HEK293 (cell line): ENCODE data around the gene GPR89B.

ENCODE experiments used
- CTCF ChIA-PET: fragments of 350-600 bp; formaldehyde crosslinking; extraction: SDS; loops from one replicate; lab custom pipeline; 2021; ENCODE audit warnings: antibody characterized with exemption; lab: Yijun Ruan, JAX
- POLR2A ChIA-PET: fragments of 300-600 bp; formaldehyde crosslinking; extraction: SDS; loops from one replicate; lab custom pipeline; 2020; ENCODE audit warnings: antibody characterized with exemption, inconsistent platforms; lab: Yijun Ruan, JAX
- H3K27ac ChIP-seq: fragments of 200-500 bp; sonication (Bioruptor generic); 2 replicates; pipeline ENCODE4 v1.5.1; 2014; ENCODE audit warnings: low read depth, low read length, control low read depth, inconsistent platforms; ENCODE audit errors: extremely low read depth
- H3K36me3 ChIP-seq, 2 experiments: fragments of 200-500 bp in 1 of 2; sonication (Bioruptor generic) in 1 of 2; 1 replicate in 1 of 2; 2 replicates in 1 of 2; pipeline ENCODE4 v1.5.1; 2014 to 2017; ENCODE audit warnings: inconsistent platforms in 2 of 2, low read length in 2 of 2; ENCODE audit not compliant: control insufficient read depth in 2 of 2, insufficient read depth in 1 of 2
- H3K4me1 ChIP-seq: fragments of 200-500 bp; sonication (Bioruptor generic); 2 replicates; pipeline ENCODE4 v1.5.1; 2014; ENCODE audit warnings: mild to moderate bottlenecking, low read length, inconsistent platforms; ENCODE audit not compliant: control insufficient read depth, insufficient read depth
- H3K4me3 ChIP-seq: 2 replicates; pipeline ENCODE4 v1.5.1; 2011; ENCODE audit warnings: low read depth, mild to moderate bottlenecking, control low read depth, low read length, moderate library complexity
- H3K9me3 ChIP-seq: fragments of 200-500 bp; sonication (Bioruptor generic); 2 replicates; pipeline ENCODE4 v1.5.1; 2014; ENCODE audit warnings: low read depth, low read length, inconsistent platforms; ENCODE audit not compliant: control insufficient read depth, insufficient read depth
- BCL11A ChIP-seq: fragments of 450-650 bp; formaldehyde crosslinking; IDR thresholded peaks from 2 replicates; pipeline ENCODE4 v1.5.1; 2016; ENCODE audit warnings: low read depth, missing biosample characterization, missing genetic modification characterization
- FEZF1 ChIP-seq: fragments of 450-650 bp; formaldehyde crosslinking; IDR thresholded peaks from 2 replicates; pipeline ENCODE4 v1.5.1; 2016; ENCODE audit warnings: missing biosample characterization, missing genetic modification characterization
- GLI2 ChIP-seq: fragments of 450-650 bp; formaldehyde crosslinking; IDR thresholded peaks from 2 replicates; pipeline ENCODE4; 2017; ENCODE audit warnings: missing biosample characterization, missing genetic modification characterization, low read depth, borderline replicate concordance
- SCRT1 ChIP-seq: fragments of 450-650 bp; formaldehyde crosslinking; IDR thresholded peaks from 2 replicates; pipeline ENCODE4 v1.5.1; 2016; ENCODE audit warnings: missing biosample characterization, missing genetic modification characterization, borderline replicate concordance
- SP3 ChIP-seq: fragments of 450-650 bp; formaldehyde crosslinking; IDR thresholded peaks from 2 replicates; pipeline ENCODE4 v1.5.1; 2016; ENCODE audit warnings: missing biosample characterization, missing genetic modification characterization
- ZBTB21 ChIP-seq: fragments of 450-650 bp; formaldehyde crosslinking; IDR thresholded peaks from 2 replicates; pipeline ENCODE4 v1.5.1; 2017; ENCODE audit warnings: missing biosample characterization, missing genetic modification characterization
- ZBTB8A ChIP-seq: fragments of 450-650 bp; formaldehyde crosslinking; IDR thresholded peaks from 2 replicates; pipeline ENCODE4 v1.5.1; 2016; ENCODE audit warnings: missing biosample characterization, missing genetic modification characterization
- ZEB2 ChIP-seq: fragments of 450-650 bp; formaldehyde crosslinking; IDR thresholded peaks from 2 replicates; pipeline ENCODE4 v1.5.1; 2016; ENCODE audit warnings: missing biosample characterization, missing genetic modification characterization
- ZNF10 ChIP-seq: fragments of 450-650 bp; formaldehyde crosslinking; IDR thresholded peaks from 2 replicates; pipeline ENCODE4 v1.5.1; 2017; ENCODE audit warnings: missing biosample characterization, missing genetic modification characterization
- ZNF132 ChIP-seq: fragments of 450-650 bp; formaldehyde crosslinking; IDR thresholded peaks from 2 replicates; pipeline ENCODE4 v1.5.1; 2017; ENCODE audit warnings: missing biosample characterization, missing genetic modification characterization, borderline replicate concordance
- ZNF133 ChIP-seq: fragments of 450-650 bp; formaldehyde crosslinking; IDR thresholded peaks from 2 replicates; pipeline ENCODE4 v1.5.1; 2016; ENCODE audit warnings: missing biosample characterization, missing genetic modification characterization
- ZNF146 ChIP-seq: fragments of 450-650 bp; formaldehyde crosslinking; IDR thresholded peaks from 2 replicates; pipeline ENCODE4 v1.5.1; 2016; ENCODE audit warnings: missing biosample characterization, missing genetic modification characterization
- ZNF239 ChIP-seq: fragments of 450-650 bp; formaldehyde crosslinking; IDR thresholded peaks from 2 replicates; pipeline ENCODE4 v1.5.1; 2016; ENCODE audit warnings: missing biosample characterization, missing genetic modification characterization
- ZNF335 ChIP-seq: fragments of 450-650 bp; formaldehyde crosslinking; conservative IDR thresholded peaks from 2 replicates; pipeline ENCODE4 v1.5.1; 2016; ENCODE audit warnings: missing biosample characterization, missing genetic modification characterization
- ZNF366 ChIP-seq: fragments of 450-650 bp; formaldehyde crosslinking; conservative IDR thresholded peaks from 2 replicates; pipeline ENCODE4 v1.5.1; 2016; ENCODE audit warnings: missing biosample characterization, missing genetic modification characterization
- ZNF558 ChIP-seq: fragments of 450-650 bp; formaldehyde crosslinking; IDR thresholded peaks from 2 replicates; pipeline ENCODE4 v1.5.1; 2016; ENCODE audit warnings: missing biosample characterization, missing genetic modification characterization
- ZNF561 ChIP-seq: fragments of 450-650 bp; IDR thresholded peaks from 2 replicates; pipeline ENCODE4 v1.5.1; 2018; ENCODE audit warnings: missing biosample characterization, missing genetic modification characterization, borderline replicate concordance
- ZNF610 ChIP-seq: fragments of 450-650 bp; formaldehyde crosslinking; IDR thresholded peaks from 2 replicates; pipeline ENCODE4 v1.5.1; 2016; ENCODE audit warnings: missing biosample characterization, missing genetic modification characterization, borderline replicate concordance
- ZNF621 ChIP-seq: fragments of 450-650 bp; formaldehyde crosslinking; IDR thresholded peaks from 2 replicates; pipeline ENCODE4 v1.5.1; 2017; ENCODE audit warnings: missing biosample characterization, missing genetic modification characterization
- ZNF654 ChIP-seq: fragments of 450-650 bp; formaldehyde crosslinking; IDR thresholded peaks from 2 replicates; pipeline ENCODE4 v1.5.1; 2016; ENCODE audit warnings: low read depth, missing biosample characterization, missing genetic modification characterization
- ZNF664 ChIP-seq: fragments of 450-650 bp; formaldehyde crosslinking; IDR thresholded peaks from 2 replicates; pipeline ENCODE4 v1.5.1; 2016; ENCODE audit warnings: missing biosample characterization, missing genetic modification characterization
- ZNF701 ChIP-seq: fragments of 450-650 bp; formaldehyde crosslinking; IDR thresholded peaks from 2 replicates; pipeline ENCODE4 v1.5.1; 2016; ENCODE audit warnings: missing biosample characterization, missing genetic modification characterization
- ZNF777 ChIP-seq: fragments of 450-650 bp; formaldehyde crosslinking; IDR thresholded peaks from 2 replicates; pipeline ENCODE4 v1.5.1; 2017; ENCODE audit warnings: missing biosample characterization, missing genetic modification characterization, borderline replicate concordance
- ZSCAN30 ChIP-seq: fragments of 450-650 bp; IDR thresholded peaks from 2 replicates; pipeline ENCODE4 v1.5.1; 2018; ENCODE audit warnings: missing biosample characterization, mild to moderate bottlenecking, missing genetic modification characterization, moderate library complexity
- TF ChIP-seq, protein P1 (sequence below): fragments of 450-650 bp; formaldehyde crosslinking; IDR thresholded peaks from 2 replicates; pipeline ENCODE4 v1.5.1; 2017; ENCODE audit warnings: missing biosample characterization, missing genetic modification characterization
- TF ChIP-seq, protein P2 (sequence below): fragments of 450-650 bp; formaldehyde crosslinking; conservative IDR thresholded peaks from 2 replicates; pipeline ENCODE4 v1.5.1; 2016; ENCODE audit warnings: low read depth, missing biosample characterization, missing genetic modification characterization
- TF ChIP-seq, protein P3 (sequence below): fragments of 450-650 bp; IDR thresholded peaks from 2 replicates; pipeline ENCODE4 v1.5.1; 2018; ENCODE audit warnings: missing biosample characterization, missing genetic modification characterization

The GPR89B gene

DNA sequence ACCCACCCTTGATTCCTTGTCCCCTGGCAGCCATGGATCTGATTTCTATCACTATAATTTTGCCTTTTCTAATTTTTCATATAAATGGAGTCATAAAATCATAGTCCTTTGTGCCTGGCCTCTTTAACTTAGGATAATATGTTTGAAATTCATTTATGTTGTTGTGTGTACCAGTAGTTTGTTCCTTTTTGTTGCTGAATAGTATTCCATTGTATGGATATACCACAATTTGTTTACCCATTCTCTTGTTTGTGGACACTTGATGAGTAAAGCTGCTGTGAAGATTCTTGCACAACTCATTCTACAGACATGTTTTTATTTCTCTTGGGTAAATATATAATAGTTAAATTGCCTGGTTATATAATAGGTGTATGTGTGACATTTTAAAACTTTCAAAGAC lies 48.3 kb upstream of the GPR89B start:
- Histone ChIP-seq H3K27ac (no peak overlapping the region), H3K4me3 (no peak overlapping the region), H3K36me3 (no peaks in the 10 kb centered on the region), H3K9me3 (no peaks in the 10 kb centered on the region), H3K4me1 (no peaks in the 10 kb centered on the region)
- TF ChIP-seq SP3 (no peak), ZBTB8A (tag by site-specific recombination) (no peak), ZNF701 (no peak), ZNF146 (tag by site-specific recombination) (peak; percentile 62; the same call in 1 of the 2 replicates), BCL11A (tag by site-specific recombination) (no peak)
- POLR2A ChIA-PET = no interaction called here
- CTCF ChIA-PET = no interaction called here

DNA sequence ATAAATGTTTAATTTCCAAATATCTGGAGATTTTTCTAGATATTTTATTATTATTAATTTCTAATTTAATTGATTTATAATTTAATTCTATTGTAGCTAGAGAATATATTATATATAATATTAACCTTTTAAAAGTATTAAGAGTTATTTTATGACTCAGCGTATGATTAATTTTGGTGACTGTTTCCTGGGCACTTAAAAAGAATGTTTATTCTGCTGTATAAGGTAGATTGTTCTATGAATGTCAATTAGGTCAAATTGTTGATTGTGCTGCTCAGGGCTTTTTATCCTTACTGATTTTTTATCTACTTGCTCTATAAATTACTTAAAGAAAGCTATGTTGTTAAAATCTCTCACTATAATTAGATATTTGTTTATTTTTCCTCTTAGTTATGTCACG lies 45.7 kb upstream of the GPR89B start:
- TF ChIP-seq ZNF621 (tag by site-specific recombination) (no peak), ZNF132 (tag by site-specific recombination) (no peak), ZNF610 (tag by site-specific recombination) (no peak), ZNF239 (no peak), SCRT1 (tag by site-specific recombination) (no peak), ZSCAN30 (tag by site-specific recombination) (no peak), GLI2 (tag by site-specific recombination) (no peak), FEZF1 (tag by site-specific recombination) (no peak)
- TF ChIP-seq, protein P1, sequence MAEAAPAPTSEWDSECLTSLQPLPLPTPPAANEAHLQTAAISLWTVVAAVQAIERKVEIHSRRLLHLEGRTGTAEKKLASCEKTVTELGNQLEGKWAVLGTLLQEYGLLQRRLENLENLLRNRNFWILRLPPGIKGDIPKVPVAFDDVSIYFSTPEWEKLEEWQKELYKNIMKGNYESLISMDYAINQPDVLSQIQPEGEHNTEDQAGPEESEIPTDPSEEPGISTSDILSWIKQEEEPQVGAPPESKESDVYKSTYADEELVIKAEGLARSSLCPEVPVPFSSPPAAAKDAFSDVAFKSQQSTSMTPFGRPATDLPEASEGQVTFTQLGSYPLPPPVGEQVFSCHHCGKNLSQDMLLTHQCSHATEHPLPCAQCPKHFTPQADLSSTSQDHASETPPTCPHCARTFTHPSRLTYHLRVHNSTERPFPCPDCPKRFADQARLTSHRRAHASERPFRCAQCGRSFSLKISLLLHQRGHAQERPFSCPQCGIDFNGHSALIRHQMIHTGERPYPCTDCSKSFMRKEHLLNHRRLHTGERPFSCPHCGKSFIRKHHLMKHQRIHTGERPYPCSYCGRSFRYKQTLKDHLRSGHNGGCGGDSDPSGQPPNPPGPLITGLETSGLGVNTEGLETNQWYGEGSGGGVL (tag by site-specific recombination) = no peak
- TF ChIP-seq, protein P2, sequence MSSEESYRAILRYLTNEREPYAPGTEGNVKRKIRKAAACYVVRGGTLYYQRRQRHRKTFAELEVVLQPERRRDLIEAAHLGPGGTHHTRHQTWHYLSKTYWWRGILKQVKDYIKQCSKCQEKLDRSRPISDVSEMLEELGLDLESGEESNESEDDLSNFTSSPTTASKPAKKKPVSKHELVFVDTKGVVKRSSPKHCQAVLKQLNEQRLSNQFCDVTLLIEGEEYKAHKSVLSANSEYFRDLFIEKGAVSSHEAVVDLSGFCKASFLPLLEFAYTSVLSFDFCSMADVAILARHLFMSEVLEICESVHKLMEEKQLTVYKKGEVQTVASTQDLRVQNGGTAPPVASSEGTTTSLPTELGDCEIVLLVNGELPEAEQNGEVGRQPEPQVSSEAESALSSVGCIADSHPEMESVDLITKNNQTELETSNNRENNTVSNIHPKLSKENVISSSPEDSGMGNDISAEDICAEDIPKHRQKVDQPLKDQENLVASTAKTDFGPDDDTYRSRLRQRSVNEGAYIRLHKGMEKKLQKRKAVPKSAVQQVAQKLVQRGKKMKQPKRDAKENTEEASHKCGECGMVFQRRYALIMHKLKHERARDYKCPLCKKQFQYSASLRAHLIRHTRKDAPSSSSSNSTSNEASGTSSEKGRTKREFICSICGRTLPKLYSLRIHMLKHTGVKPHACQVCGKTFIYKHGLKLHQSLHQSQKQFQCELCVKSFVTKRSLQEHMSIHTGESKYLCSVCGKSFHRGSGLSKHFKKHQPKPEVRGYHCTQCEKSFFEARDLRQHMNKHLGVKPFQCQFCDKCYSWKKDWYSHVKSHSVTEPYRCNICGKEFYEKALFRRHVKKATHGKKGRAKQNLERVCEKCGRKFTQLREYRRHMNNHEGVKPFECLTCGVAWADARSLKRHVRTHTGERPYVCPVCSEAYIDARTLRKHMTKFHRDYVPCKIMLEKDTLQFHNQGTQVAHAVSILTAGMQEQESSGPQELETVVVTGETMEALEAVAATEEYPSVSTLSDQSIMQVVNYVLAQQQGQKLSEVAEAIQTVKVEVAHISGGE (tag by site-specific recombination) = no peak
- TF ChIP-seq, all 188 proteins: peak for 0
- POLR2A ChIA-PET = no interaction called here
- CTCF ChIA-PET = interaction anchor here (0.6 to 1.4 kb wide), 4 partner anchors 10 to 1428 kb away, joined by 3 to 6 read pairs (median 4); no protein-coding TSS in a partner anchor
- Histone ChIP-seq H3K4me1 (no peaks in the 10 kb centered on the region), H3K4me3 (no peak overlapping the region), H3K9me3 (no peaks in the 10 kb centered on the region), H3K36me3 (no peaks in the 10 kb centered on the region), H3K27ac (no peak overlapping the region)

DNA sequence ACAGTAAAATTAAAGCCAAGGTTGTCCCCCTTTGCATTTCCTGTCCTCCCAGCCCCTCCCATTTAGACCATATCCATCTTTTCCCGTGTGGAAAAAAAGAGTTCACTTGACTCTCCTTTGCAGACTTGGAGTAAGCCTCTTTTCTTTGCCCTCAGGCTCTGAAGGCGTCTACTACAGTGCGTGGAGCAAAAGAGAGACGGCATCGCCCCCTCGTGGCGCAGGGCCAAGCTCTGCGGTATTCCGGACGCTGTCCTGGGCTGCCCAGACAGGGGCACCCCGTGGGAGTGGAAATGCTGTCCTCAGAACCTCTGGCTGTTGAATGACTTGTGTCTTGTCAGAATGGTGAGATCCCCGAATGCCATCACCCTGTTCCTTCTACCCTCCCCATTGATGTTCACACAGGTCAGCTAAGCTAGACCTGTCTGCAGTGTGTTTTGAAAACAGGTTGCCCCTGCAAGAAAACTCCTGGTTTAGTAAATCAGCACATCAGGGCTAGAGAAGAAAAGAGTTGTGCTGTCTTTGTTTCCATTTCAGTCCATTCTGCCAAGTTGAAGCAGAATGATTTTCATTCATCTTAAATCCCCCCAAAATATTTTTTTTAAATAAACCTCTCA lies 37.9 kb upstream of the GPR89B start:
- Histone ChIP-seq H3K9me3 (no peaks in the 10 kb centered on the region), H3K4me1 (no peaks in the 10 kb centered on the region), H3K36me3 (no peaks in the 10 kb centered on the region), H3K4me3 (no peak overlapping the region), H3K27ac (no peak overlapping the region)
- ChIA-PET CTCF (interaction anchor here (0.6 to 4.7 kb wide), 8 partner anchors 13 to 616 kb away, joined by 3 to 71 read pairs (median 3); no protein-coding TSS in a partner anchor), POLR2A (no interaction called here)
- TF ChIP-seq, protein P3, sequence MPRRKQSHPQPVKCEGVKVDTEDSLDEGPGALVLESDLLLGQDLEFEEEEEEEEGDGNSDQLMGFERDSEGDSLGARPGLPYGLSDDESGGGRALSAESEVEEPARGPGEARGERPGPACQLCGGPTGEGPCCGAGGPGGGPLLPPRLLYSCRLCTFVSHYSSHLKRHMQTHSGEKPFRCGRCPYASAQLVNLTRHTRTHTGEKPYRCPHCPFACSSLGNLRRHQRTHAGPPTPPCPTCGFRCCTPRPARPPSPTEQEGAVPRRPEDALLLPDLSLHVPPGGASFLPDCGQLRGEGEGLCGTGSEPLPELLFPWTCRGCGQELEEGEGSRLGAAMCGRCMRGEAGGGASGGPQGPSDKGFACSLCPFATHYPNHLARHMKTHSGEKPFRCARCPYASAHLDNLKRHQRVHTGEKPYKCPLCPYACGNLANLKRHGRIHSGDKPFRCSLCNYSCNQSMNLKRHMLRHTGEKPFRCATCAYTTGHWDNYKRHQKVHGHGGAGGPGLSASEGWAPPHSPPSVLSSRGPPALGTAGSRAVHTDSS (tag by site-specific recombination) = no peak
- TF ChIP-seq ZEB2 (tag by site-specific recombination) (no peak), ZNF777 (tag by site-specific recombination) (no peak), ZNF664 (tag by site-specific recombination) (no peak), ZNF335 (0 out of 2 replicates have a peak, but pooled peaks have one; percentile 16), ZBTB8A (tag by site-specific recombination) (no peak), ZBTB21 (tag by site-specific recombination) (no peak), ZNF558 (tag by site-specific recombination) (no peak), ZNF133 (tag by site-specific recombination) (no peak), ZNF654 (tag by site-specific recombination) (peak; percentile 84), ZNF10 (tag by site-specific recombination) (no peak), ZNF366 (tag by site-specific recombination) (0 out of 2 replicates have a peak, but pooled peaks have one; percentile 15), ZNF561 (no peak)
